ENCODE results near the gene AQP7. TPM values are rescaled to one million over a fixed set of nuclear protein-coding genes. Genes with fewer than 3 reads are reported as not detected.
"Not testable (repeated sequence)": the region's sequence is repeated elsewhere in the genome, so short reads cannot be mapped to it uniquely, and the experiment has no call there.

The AQP7 gene
- polyA plus RNA-seq, 1 donor from 2014 or later: not detected

DNA sequence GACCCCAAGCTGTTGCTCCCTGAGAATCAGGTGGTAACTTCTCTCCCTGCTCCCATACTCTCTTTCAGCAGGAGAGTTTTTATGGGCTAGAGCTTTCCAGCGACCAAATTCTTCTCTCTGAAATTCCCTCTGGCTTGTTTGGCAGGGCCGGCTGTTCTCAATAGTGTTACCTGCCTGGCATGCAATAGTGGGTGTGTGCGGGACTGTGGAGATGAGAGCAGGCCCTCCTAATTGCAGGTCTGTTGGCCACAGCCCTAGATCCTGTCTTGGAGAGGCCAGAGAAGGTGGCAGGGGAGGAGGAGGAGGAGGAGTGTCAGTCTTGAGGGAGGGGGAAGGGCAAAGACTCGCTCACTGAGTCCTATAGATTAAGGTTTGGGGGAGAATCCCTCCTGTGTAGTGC lies 29.5 kb downstream of the AQP7 start:
- no peaks in the 10 kb centered on the region for H3K9me3 ChIP-seq (ENCODE audit: low read length)
- TF ChIP-seq RAD21 (conservative IDR thresholded peaks at IDR 0.05) (no peak), EZH2 (IDR thresholded peaks at IDR 0.05; ENCODE audit: borderline replicate concordance, insufficient read depth, low read length, poor library complexity, severe bottlenecking) (no peak), SMC3 (conservative IDR thresholded peaks at IDR 0.05; ENCODE audit: poor library complexity) (no peak), EP300 (conservative IDR thresholded peaks at IDR 0.05; ENCODE audit: poor library complexity, severe bottlenecking) (no peak)
- H3K9ac ChIP-seq (ENCODE audit: low read length): no peak overlapping the region
- H3K79me2 ChIP-seq (replicated peaks; ENCODE audit: insufficient read depth, low read length): no peaks in the 10 kb centered on the region
- no peaks in the 10 kb centered on the region for H3K27me3 ChIP-seq (ENCODE audit: insufficient read depth, low read depth, low read length)
- no peak overlapping the region for H2AFZ ChIP-seq (ENCODE audit: low read depth, low read length)
- peaks cover 12% of the 10 kb centered on the region for H3K36me3 ChIP-seq (ENCODE audit: insufficient read depth, low read length)
- H4K20me1 ChIP-seq (ENCODE audit: insufficient read depth): no peaks in the 10 kb centered on the region
- H3F3A ChIP-seq (ENCODE audit: insufficient read depth, low read length, poor library complexity, severe bottlenecking): no peaks in the 10 kb centered on the region
- no peak overlapping the region for H3K4me3 ChIP-seq (ENCODE audit: low read length)
- no peak overlapping the region for H3K27ac ChIP-seq (ENCODE audit: low read length)
- H3K9me2 ChIP-seq (ENCODE audit: insufficient read depth, low read length): no peaks in the 10 kb centered on the region
- H3K4me2 ChIP-seq (ENCODE audit: low read length): no peak overlapping the region

GRCh38 chr9:33366979-33367480 lies 35.3 kb downstream of the AQP7 start:
- H3F3A ChIP-seq (ENCODE audit: insufficient read depth, low read length, poor library complexity, severe bottlenecking): no peaks in the 10 kb centered on the region

GRCh38 chr9:33364814-33365213 lies 37.6 kb downstream of the AQP7 start:
- not testable (repeated sequence) for H4K20me1 ChIP-seq (ENCODE audit: insufficient read depth); H3F3A ChIP-seq (ENCODE audit: insufficient read depth, low read length, poor library complexity, severe bottlenecking); H3K27ac ChIP-seq (ENCODE audit: low read length); H3K9ac ChIP-seq (ENCODE audit: low read length); H3K27me3 ChIP-seq (ENCODE audit: insufficient read depth, low read depth, low read length); H3K79me2 ChIP-seq (replicated peaks; ENCODE audit: insufficient read depth, low read length); H3K9me2 ChIP-seq (ENCODE audit: insufficient read depth, low read length); H3K4me2 ChIP-seq (ENCODE audit: low read length); H3K9me3 ChIP-seq (ENCODE audit: low read length); H3K4me3 ChIP-seq (ENCODE audit: low read length); H3K36me3 ChIP-seq (ENCODE audit: insufficient read depth, low read length); H2AFZ ChIP-seq (ENCODE audit: low read depth, low read length)

More at GRCh38 chr9:33366979-33367480, 35.3 kb downstream of the AQP7 start:
- no peak overlapping the region for H3K27ac ChIP-seq (ENCODE audit: low read length)
- no peaks in the 10 kb centered on the region for H3K9me3 ChIP-seq (ENCODE audit: low read length)
- no peaks in the 10 kb centered on the region for H4K20me1 ChIP-seq (ENCODE audit: insufficient read depth)
- H3K4me2 ChIP-seq (ENCODE audit: low read length): no peak overlapping the region
- no peak overlapping the region for H2AFZ ChIP-seq (ENCODE audit: low read depth, low read length)
- peaks cover 12% of the 10 kb centered on the region for H3K36me3 ChIP-seq (ENCODE audit: insufficient read depth, low read length)
- TF ChIP-seq REST (IDR thresholded peaks at IDR 0.05; ENCODE audit: borderline replicate concordance): no peak
- no peak for TF ChIP-seq EP300 (conservative IDR thresholded peaks at IDR 0.05; ENCODE audit: poor library complexity, severe bottlenecking)
- no peak for TF ChIP-seq TAF1 (IDR thresholded peaks at IDR 0.05; ENCODE audit: low read depth)
- TF ChIP-seq RAD21 (conservative IDR thresholded peaks at IDR 0.05): no peak
- no peak for TF ChIP-seq EZH2 (IDR thresholded peaks at IDR 0.05; ENCODE audit: borderline replicate concordance, insufficient read depth, low read length, poor library complexity, severe bottlenecking)
- TF ChIP-seq, protein P1, sequence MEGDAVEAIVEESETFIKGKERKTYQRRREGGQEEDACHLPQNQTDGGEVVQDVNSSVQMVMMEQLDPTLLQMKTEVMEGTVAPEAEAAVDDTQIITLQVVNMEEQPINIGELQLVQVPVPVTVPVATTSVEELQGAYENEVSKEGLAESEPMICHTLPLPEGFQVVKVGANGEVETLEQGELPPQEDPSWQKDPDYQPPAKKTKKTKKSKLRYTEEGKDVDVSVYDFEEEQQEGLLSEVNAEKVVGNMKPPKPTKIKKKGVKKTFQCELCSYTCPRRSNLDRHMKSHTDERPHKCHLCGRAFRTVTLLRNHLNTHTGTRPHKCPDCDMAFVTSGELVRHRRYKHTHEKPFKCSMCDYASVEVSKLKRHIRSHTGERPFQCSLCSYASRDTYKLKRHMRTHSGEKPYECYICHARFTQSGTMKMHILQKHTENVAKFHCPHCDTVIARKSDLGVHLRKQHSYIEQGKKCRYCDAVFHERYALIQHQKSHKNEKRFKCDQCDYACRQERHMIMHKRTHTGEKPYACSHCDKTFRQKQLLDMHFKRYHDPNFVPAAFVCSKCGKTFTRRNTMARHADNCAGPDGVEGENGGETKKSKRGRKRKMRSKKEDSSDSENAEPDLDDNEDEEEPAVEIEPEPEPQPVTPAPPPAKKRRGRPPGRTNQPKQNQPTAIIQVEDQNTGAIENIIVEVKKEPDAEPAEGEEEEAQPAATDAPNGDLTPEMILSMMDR (IDR thresholded peaks at IDR 0.05; ENCODE audit: poor library complexity, severe bottlenecking): no peak
- TF ChIP-seq SMC3 (conservative IDR thresholded peaks at IDR 0.05; ENCODE audit: poor library complexity): no peak
- TF ChIP-seq POLR2AphosphoS5 (IDR thresholded peaks at IDR 0.05): no peak
- TF ChIP-seq MXI1 (conservative IDR thresholded peaks at IDR 0.05; ENCODE audit: poor library complexity, severe bottlenecking): no peak
- H3K9me2 ChIP-seq (ENCODE audit: insufficient read depth, low read length): no peaks in the 10 kb centered on the region
- H3K4me3 ChIP-seq (ENCODE audit: low read length): no peak overlapping the region
- no peaks in the 10 kb centered on the region for H3K27me3 ChIP-seq (ENCODE audit: insufficient read depth, low read depth, low read length)
- H3K9ac ChIP-seq (ENCODE audit: low read length): no peak overlapping the region
- no peaks in the 10 kb centered on the region for H3K79me2 ChIP-seq (replicated peaks; ENCODE audit: insufficient read depth, low read length)

Data from neural cell (in vitro differentiated cells).